GM21390 (cell line): ENCODE data around the gene ARHGAP35.
"Not testable (repeated sequence)": the region's sequence is repeated elsewhere in the genome, so short reads cannot be mapped to it uniquely, and the experiment has no call there.

Source experiments
- ATAC-seq: cut with Tn5 transposase; IDR thresholded peaks from one replicate; pipeline ENCODE4 v1.9.1; 2021; ENCODE audit not compliant: unreplicated experiment

Gene ARHGAP35

GRCh38 chr19:46842791-46843190 lies 18.0 kb upstream of the ARHGAP35 start:
- no peak for ATAC-seq

GRCh38 chr19:46844067-46844489 lies 16.7 kb upstream of the ARHGAP35 start:
- no peak for ATAC-seq

GRCh38 chr19:46845959-46846459 lies 14.8 kb upstream of the ARHGAP35 start:
- no peak for ATAC-seq

GRCh38 chr19:46847528-46847927 lies 13.3 kb upstream of the ARHGAP35 start:
- ATAC-seq = no peak

GRCh38 chr19:46848389-46848788 lies 12.4 kb upstream of the ARHGAP35 start:
- no peak for ATAC-seq

- ATAC-seq = no peak
These were observed 11.2 kb upstream of the ARHGAP35 start for GRCh38 chr19:46849610-46850009.

- peak; percentile 93 for ATAC-seq
These were observed 10.3 kb upstream of the ARHGAP35 start, which contains the start of gene AP2S1 for GRCh38 chr19:46850228-46851203. Gene AP2S1, minus strand, starts transcription at chr19:46850846. Its CDS starts 80 bp downstream, at chr19:46850766.

GRCh38 chr19:46852830-46853229 lies 8.0 kb upstream of the ARHGAP35 start:
- ATAC-seq = no peak

- not testable (repeated sequence) for ATAC-seq
These were observed 6.1 kb upstream of the ARHGAP35 start for GRCh38 chr19:46854698-46855097.

GRCh38 chr19:46856062-46857022 lies 4.5 kb upstream of the ARHGAP35 start:
- ATAC-seq = no peak

- ATAC-seq = peak; percentile 2
These were observed 1.1 kb upstream of the ARHGAP35 start for GRCh38 chr19:46859637-46860124.

- ATAC-seq = peak; percentile 71
These were observed 512 bp upstream of the ARHGAP35 start for GRCh38 chr19:46860125-46860845.

GRCh38 chr19:46861691-46862502 lies 1.1 kb downstream of the ARHGAP35 start:
- ATAC-seq = no peak

GRCh38 chr19:46862503-46862834 lies 1.7 kb downstream of the ARHGAP35 start:
- no peak for ATAC-seq

- ATAC-seq = no peak
These were observed 2.3 kb downstream of the ARHGAP35 start for GRCh38 chr19:46862974-46863632.

GRCh38 chr19:46863818-46864629 lies 3.2 kb downstream of the ARHGAP35 start:
- ATAC-seq = no peak

- ATAC-seq = no peak
These were observed 5.8 kb downstream of the ARHGAP35 start for GRCh38 chr19:46866407-46867136.
